ENCODE data around the gene FBXO2.

- TF ChIP-seq CTCF (IDR thresholded peaks at IDR 0.05; ENCODE audit: insufficient read depth, low read depth, low read length) (no peak), EZH2 (IDR thresholded peaks at IDR 0.05; ENCODE audit: insufficient read depth, low read length) (no peak)
Observed at GRCh38 chr1:11606775-11607174, 47.5 kb downstream of the FBXO2 start.

Data from astrocyte (in vitro differentiated cells and primary cell).